ENCODE results near the gene SCN1A. TPM values are rescaled to one million over a fixed set of nuclear protein-coding genes. Genes with fewer than 3 reads are reported as not detected.

The SCN1A gene
- total and polyA plus RNA-seq, 2 of the 13 experiments (the other 11 are each of a cell fraction or from before 2014, with no cell fraction given): 19.9 to 39.4 TPM

- TF ChIP-seq ZBTB38 (CRISPR knock-in tag; IDR thresholded peaks at IDR 0.05) (no peak; the same call in 1 of the 2 replicates), MIER2 (CRISPR knock-in tag; IDR thresholded peaks at IDR 0.05) (no peak), TMF1 (CRISPR knock-in tag; IDR thresholded peaks at IDR 0.05; ENCODE audit: low read depth) (no peak), PAX8 (CRISPR knock-in tag; IDR thresholded peaks at IDR 0.05; ENCODE audit: borderline replicate concordance) (no peak), ZFP82 (CRISPR knock-in tag; IDR thresholded peaks at IDR 0.05; ENCODE audit: borderline replicate concordance) (peak; percentile 95), ZNF891 (CRISPR knock-in tag; IDR thresholded peaks at IDR 0.05) (no peak), ZNF20 (CRISPR knock-in tag; IDR thresholded peaks at IDR 0.05) (peak; percentile 71), ELF3 (CRISPR knock-in tag; IDR thresholded peaks at IDR 0.05) (no peak), SRF (IDR thresholded peaks at IDR 0.05; ENCODE audit: low read depth, low read length) (no peak), DBP (CRISPR knock-in tag; IDR thresholded peaks at IDR 0.05; ENCODE audit: not compliant biosample characterization) (no peak), GATA4 (IDR thresholded peaks at IDR 0.05; ENCODE audit: borderline replicate concordance, low read depth) (no peak)
Measured at GRCh38 chr2:165953306-165953654, 174.5 kb downstream of the SCN1A start (continued).

GRCh38 chr2:165952741-165953211 is 175.0 kb downstream of the SCN1A start:
- Histone ChIP-seq H3K4me2 (ENCODE audit: low read depth, low read length) (peak overlapping the region; percentile 73), H3K9me3 (ENCODE audit: low read length) (no peaks in the 10 kb centered on the region), H3K4me1 (ENCODE audit: insufficient read depth, low read length) (peaks cover 52% of the 10 kb centered on the region), H3K36me3 (replicated peaks in 1 of 2; ENCODE audit: control insufficient read depth in 1 of 2, insufficient read depth in 2 of 2, low read length in 2 of 2) (peaks cover 5 to 18% of the 10 kb centered on the region in 2 experiments; a peak in 4 of 5 replicates), H3K27ac (ENCODE audit: extremely low read length, insufficient read depth, low read length) (peak overlapping the region; percentile 84), H4K20me1 (ENCODE audit: insufficient read depth, low read length) (peaks cover 27% of the 10 kb centered on the region), H3K79me2 (ENCODE audit: insufficient read depth, low read length) (peaks cover 55% of the 10 kb centered on the region), H2AFZ (ENCODE audit: low read length) (no peak overlapping the region), H3K27me3 (ENCODE audit: control insufficient read depth in 1 of 2, insufficient read depth in 2 of 2, low read length in 2 of 2) (no peaks in the 10 kb centered on the region; a peak in 1 of 5 replicates), H3K4me3 (replicated peaks in 1 of 3; ENCODE audit: insufficient read depth in 1 of 3, low read depth in 2 of 3, low read length in 3 of 3) (peak overlapping the region; percentile 88 to 97 (median 91)), H3K9ac (ENCODE audit: insufficient read depth, low read depth, low read length) (peak overlapping the region; percentile 92)
- no peak for ATAC-seq
- intact Hi-C loops (cut with micrococcal nuclease; ENCODE audit: unreplicated experiment): loop anchor here (1.0 to 5.0 kb wide), 5 partner anchors 176 to 564 kb away; partner anchors contain the start of gene SCN1A
- in situ Hi-C loops (cut with HindIII; ENCODE audit: extremely low pct_ligation_motif_present, low pct_unique_long_range_greater_than_20kb): loop anchor here (5.0 kb wide), 3 partner anchors 175 to 465 kb away; partner anchors contain the start of gene SCN1A
- WGBS (ENCODE audit: low lambda C conversion rate): 1% methylated on average over 4 of the region's 4 CpGs
- ChIA-PET POLR2A (interaction anchor here (0.9 to 2.4 kb wide), 14 partner anchors 8 to 423 kb away, joined by 3 to 33 read pairs (median 4); partner anchors contain the start of genes SCN1A and SCN9A), CTCF (ENCODE audit: low intra/inter-chr PET ratio, low total read pairs) (no interaction called here)
- peak; percentile 12 for DNase-seq (ENCODE audit: low spot score)
- BruUV-seq (replicated peaks): no TSS peak
- FAIRE-seq: no peak
- TF ChIP-seq ARID3A (IDR thresholded peaks at IDR 0.05; ENCODE audit: low read depth, low read length): peak; percentile 26; the same call in 1 of the 2 replicates
- TF ChIP-seq MTERF4 (CRISPR knock-in tag; IDR thresholded peaks at IDR 0.05): no peak
- TF ChIP-seq DR1 (CRISPR knock-in tag; IDR thresholded peaks at IDR 0.05): no peak
- TF ChIP-seq ZNF414 (CRISPR knock-in tag; IDR thresholded peaks at IDR 0.05): no peak
- no peak for TF ChIP-seq ZNF782 (CRISPR knock-in tag; IDR thresholded peaks at IDR 0.05; ENCODE audit: borderline replicate concordance)
- TF ChIP-seq CREM (IDR thresholded peaks at IDR 0.05): no peak
- TF ChIP-seq CREM (CRISPR knock-in tag; IDR thresholded peaks at IDR 0.05): no peak
- no peak for TF ChIP-seq ZBTB8A (CRISPR knock-in tag; IDR thresholded peaks at IDR 0.05; ENCODE audit: borderline replicate concordance, low read depth)
- TF ChIP-seq MAFF (IDR thresholded peaks at IDR 0.05; ENCODE audit: low read depth, low read length): peak; percentile 43; the same call in 1 of the 2 replicates
